Prostate gland (tissue), 2 donors: ENCODE measurements around the gene DDO.

Experiments used
- CTCF ChIP-seq, 4 experiments: fragments of 200-600 bp in 2 of 4; fragments of 450-650 bp in 2 of 4; sonication (generic) in 2 of 4; IDR thresholded peaks; 1 replicate in 3 of 4; 2 replicates in 1 of 4; pipeline ENCODE4 v1.5.1; 2016 to 2019; ENCODE audit warnings: antibody characterized with exemption in 4 of 4, mild to moderate bottlenecking in 2 of 4, moderate library complexity in 2 of 4
- POLR2A ChIP-seq: fragments of 450-650 bp; IDR thresholded peaks from one replicate; pipeline ENCODE4 v1.6.1; 2016; ENCODE audit warnings: antibody characterized with exemption, mild to moderate bottlenecking

GRCh38 chr6:110458476-110458875 is 43.1 kb upstream of the DDO start:
- no peak for TF ChIP-seq CTCF (IDR thresholded peaks at IDR 0.05)
- TF ChIP-seq POLR2A, result no peak
